ENCODE results near the gene BATF.

- TF ChIP-seq, protein P1, sequence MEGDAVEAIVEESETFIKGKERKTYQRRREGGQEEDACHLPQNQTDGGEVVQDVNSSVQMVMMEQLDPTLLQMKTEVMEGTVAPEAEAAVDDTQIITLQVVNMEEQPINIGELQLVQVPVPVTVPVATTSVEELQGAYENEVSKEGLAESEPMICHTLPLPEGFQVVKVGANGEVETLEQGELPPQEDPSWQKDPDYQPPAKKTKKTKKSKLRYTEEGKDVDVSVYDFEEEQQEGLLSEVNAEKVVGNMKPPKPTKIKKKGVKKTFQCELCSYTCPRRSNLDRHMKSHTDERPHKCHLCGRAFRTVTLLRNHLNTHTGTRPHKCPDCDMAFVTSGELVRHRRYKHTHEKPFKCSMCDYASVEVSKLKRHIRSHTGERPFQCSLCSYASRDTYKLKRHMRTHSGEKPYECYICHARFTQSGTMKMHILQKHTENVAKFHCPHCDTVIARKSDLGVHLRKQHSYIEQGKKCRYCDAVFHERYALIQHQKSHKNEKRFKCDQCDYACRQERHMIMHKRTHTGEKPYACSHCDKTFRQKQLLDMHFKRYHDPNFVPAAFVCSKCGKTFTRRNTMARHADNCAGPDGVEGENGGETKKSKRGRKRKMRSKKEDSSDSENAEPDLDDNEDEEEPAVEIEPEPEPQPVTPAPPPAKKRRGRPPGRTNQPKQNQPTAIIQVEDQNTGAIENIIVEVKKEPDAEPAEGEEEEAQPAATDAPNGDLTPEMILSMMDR (conservative IDR thresholded peaks at IDR 0.05; ENCODE audit: low read length) = no peak
- TF ChIP-seq EZH2phosphoT487 (IDR thresholded peaks at IDR 0.05; ENCODE audit: borderline replicate concordance) = no peak
Measured at GRCh38 chr14:75523771-75524171, 1.5 kb downstream of the BATF start.
